Stimulated activated CD8-positive, alpha-beta memory T cell treated with anti-CD3 and anti-CD28 coated beads, Interleukin-7, amount 100 ng/mL, for 4 hours (primary cell): ENCODE measurements around the gene CD300A.

Source experiments
- DNase-seq, 2 donors: peaks; one replicate each; pipeline ENCODE4 v3.0.0-alpha.2; 2020; ENCODE audit warnings: low read depth in 2 of 2

The CD300A gene

DNA sequence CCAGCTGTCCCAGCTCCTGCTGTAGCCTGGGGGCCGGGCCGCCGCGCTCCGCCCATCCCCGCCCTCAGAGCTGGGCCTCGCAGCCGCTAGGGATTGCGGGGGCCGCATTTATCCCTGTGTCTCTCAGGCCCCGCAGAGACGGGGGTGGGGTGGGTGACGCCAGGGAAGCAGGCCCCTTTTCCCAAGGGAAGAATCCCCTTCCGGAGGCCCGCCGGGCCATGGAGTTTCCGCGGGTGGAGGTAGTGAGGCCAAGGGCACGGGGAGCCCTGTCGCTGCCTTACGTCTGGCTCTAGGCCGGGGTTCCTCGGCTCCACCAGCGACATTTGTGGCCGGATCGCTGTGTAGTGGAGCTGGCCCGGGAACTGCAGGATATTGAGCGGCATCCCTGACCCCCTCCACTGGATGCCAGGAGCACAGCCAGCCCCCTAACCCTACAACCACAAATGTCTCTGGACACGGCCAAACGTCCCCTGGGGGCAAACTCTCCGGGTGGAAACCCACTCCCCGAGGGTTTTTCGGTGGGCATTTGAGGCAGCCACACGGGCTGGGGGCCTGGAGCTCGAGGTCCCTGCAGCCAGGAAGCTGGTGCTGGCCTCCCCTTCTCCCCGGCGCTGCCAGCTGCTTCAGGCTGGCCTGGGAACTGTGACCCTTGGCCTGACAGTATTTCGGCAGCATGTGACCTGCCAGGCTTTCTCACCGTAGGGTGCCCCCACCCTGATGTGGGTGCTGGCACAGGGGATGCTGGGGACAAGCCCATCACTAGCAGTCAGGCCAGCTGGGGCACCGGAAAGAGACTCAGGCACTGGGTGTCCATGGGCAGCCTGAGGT, 12.0 kb upstream of the CD300A start:
- DNase-seq: peak in 1 of 2 donors; percentile 61

DNA sequence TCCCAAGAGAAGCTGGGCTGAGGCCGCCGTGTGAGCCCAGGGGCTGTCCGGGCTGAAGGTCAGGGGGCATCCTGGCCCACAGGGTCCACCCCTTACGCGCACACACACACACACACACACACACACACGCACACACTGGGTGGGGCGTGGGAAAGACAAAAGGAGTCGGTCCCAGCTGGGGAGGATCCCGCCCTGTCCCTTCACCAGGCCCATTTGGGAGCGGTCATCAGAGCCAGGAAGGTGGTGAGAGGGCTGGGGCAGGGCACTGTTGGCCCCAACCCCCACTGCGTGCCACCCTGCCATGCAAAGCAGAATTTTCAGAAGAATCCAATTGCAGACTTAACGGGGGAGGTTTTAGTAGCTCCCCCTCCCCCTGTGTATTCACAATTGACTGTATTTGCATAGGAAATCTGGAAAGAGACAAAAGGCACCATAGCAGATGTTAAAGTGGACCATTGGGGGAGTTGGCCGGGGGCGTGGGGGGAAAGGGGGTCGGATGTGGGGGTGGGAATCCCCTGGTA, 11.3 kb upstream of the CD300A start:
- DNase-seq: no peak

DNA sequence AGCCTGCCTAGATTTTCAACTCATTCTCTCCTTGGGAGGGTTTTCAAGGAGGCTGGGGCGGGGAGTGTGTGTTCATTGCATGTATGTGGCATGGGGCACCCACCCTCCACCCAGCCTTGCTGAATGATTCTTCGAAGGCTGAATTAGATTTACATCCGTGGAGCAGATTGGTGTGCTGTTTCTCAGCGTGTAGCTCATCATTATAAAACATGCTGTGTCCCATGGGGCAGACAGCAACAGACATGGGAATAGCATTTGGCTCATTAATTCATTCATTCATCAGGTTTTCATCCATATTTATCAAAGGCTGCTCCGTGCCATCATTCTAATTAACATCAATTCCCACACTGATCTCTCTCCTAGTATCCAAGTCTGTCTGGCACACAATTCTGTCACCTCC, 10.6 kb upstream of the CD300A start:
- no peak for DNase-seq

DNA sequence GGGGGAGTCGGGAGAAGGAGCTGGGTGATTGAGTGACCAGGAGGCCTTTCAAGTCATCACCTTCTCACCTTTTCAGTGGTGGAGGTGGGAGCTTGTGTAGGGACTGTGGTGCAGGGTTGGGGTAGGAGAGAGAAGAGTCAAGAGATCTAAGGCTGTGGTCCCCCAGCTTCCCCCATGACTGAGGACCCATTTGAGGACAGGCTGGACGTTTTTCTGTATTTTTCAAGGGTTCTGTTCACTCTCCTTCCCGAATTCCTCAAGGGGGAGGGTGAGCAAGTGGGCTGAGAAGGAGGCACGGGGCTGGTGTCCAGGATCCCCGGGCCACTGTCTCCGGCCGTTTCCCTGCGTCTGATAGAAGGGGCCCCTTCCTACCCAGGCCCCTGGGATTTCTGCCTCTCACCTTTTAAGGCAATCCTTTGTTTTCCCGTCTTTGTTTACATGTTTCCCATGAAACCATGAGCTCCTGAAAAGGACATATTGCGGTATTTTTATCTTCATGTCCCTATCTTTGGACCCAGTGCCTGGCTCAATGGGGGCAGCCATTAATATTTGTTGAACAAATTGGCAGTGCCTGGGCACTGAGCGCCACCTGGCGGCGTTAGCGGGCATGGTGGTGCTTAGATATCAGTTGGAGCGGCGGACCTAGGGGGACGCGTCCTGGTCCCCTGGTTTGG, 9.2 kb upstream of the CD300A start:
- DNase-seq: peak; percentile 42 to 57

DNA sequence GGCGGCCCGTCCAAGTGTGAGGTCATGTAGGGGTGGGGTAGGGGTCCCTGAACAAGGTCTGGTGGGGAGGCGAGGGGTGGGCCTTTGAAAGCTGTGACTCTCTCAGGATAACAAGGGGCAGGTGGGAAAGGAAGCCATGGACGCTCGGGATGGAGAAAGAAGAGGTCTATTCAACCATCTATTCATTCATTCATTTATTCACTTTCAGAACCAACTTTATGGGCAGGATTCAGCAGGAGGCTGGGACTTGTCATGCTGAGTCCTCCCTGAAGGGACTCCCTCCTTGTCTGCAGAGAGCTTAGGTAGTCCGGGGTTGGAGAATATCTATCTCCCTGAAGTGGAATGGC, 8.6 kb upstream of the CD300A start:
- DNase-seq: no peak

DNA sequence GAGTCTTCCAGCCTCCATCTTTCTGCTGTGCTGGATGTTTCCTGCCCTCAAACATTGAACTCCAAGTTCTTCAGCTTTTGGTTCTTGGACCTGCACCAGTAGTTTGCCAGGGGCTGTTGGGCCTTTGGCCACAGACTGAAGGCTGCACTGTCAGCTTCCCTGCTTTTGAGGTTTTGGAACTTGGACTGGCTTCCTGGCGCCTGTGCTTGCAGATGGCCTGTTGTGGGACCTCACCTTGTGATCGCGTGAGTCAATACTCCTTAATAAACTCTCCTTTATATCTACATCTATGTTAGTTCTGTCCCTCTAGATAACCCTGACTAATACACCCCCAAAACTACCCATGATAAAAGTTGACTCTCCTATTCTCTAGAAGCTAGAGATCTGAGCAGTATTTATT, 7.6 kb upstream of the CD300A start:
- DNase-seq: no peak

DNA sequence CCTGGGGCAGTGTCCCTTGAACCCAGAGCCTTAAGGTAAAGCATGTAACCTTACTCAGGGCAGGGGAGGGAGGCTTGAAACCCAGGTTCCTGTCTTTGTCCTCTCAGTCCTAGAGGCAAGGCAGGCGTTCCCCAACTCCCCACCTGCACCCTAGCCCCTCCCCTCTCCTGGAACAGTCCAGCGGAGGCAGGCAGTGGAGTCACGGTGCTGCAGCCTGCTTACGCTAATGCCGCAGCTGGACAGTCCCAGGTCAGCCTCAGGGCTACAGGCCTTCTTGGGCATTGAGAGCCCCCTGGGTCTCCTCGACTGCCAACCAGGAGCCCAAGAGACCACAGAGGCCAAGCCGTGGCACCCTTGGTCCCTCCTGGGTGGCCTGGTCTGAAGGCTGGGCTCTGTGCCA, 6.8 kb upstream of the CD300A start:
- no peak for DNase-seq

DNA sequence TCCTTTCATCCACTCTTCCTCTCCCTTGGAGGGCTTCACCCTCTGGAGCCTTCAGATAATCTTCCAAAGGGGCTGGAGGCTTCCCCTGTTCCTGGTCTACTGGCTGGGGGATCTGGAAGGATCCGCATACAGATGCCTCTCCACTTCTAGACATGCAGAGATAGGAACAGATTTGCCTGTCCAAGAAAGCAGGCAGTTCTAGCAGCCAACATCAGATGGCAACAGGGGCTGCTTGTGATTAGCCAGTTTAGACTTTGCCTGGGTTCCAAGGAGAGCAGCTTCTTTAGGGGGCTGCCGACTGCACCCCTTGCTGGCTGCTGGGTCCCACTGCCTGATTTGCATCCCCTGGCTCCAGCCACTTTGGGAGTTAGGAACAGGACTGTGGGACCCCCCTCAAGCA, 6.2 kb upstream of the CD300A start:
- no peak for DNase-seq

DNA sequence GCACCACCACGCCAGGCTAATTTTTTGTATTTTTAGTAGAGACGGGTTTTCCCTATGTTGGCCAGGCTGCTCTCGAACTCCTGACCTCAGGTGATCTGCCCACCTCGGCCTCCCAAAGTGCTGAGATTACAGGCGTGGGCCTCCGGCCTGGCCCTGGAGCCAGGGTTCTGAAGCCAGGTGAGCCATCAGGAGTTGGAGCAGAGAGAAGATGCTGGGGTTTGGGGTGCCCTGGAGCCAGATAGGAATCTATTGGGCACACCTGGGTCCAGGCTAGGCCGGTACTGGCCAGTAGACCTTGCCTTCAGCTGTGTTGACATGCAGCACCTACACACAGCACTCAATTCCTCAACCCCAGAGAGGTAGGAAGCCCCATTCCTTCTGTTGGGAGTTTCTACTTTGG, 5.4 kb upstream of the CD300A start:
- no peak for DNase-seq

DNA sequence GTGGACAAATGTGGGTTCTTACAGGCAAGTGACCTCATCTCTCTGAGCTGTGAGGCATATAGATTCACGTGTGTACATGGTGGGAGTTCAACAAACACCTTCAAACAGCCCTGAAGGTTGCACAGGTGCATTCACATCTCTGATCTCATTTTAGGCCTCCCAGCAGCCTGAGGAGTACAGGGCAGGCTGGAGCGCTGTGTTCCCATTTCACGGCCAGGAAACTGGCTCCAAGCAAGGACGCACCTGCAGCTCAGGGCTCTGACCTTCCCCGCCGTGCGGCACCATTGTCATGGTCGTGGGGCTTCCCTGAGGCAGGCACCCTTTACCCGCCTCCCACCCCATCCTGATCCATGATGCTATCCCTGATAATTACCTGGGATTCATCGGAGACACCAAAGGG, 4.8 kb upstream of the CD300A start:
- no peak for DNase-seq

DNA sequence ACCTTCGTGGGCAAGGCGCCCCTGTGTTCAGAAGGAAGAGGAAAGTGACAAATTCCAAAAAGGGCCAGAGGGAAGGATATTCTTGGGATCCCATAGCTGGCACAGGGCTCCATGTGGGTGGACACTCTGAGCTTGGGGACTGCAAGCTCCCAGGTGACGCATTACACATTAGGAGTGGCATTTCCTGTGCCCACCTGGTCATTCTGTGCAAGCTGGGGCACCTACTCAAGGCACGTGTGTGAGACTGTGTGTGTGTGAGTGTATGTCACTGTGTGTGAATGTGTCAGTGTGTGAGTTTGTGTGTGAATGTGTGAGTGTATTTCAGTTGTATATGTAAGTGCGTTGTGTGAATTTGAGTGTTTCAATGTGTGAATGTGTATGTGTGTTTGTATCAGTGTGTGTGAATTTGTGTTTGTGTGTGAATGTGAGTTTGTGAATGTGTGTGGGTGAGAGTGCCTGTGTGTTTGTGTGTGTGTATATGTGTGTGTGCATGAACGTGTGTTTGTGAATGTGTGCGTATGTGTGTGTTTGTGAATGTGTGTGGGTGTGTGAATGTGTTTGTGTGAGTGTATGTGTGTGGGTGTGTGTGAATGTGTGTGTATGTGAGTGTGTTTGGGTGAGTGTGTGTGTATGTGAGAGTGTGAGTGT, 1.6 kb upstream of the CD300A start:
- DNase-seq: no peak

DNA sequence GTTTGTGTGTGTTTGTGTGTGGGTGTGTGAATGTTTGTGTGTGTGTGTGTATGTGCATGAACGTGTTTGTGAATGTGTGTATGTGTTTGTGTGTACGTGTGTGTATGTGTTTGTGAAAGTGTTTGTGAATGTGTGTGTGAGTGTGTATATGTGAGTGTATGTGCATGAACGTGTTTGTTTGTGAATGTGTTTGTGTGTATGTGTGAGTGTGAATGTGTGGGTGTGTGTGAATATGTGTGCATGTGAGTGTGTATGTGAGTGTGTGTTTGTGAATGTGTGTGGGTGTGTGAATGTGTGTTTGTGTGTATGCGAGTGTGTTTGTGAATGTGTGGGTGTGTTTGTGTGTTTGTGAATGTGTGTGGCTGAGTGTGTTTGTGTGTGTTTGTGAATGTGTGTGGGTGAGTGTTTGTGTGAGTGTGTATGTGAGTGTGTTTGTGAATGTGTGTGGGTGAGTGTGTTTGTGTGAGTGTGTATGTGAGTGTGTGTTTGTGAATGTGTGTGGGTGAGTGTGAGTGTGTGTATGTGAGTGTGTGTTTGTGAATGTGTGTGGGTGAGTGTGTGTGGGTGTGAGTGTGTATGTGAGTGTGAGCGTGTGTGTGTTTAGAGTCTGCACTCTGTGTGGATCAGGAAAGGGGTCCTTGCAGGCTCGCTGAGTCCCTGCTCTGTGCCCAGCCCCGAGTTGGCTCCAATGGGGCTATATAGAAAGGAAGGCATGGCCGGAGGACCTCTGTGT, 890 bp upstream of the CD300A start:
- no peak for DNase-seq

DNA sequence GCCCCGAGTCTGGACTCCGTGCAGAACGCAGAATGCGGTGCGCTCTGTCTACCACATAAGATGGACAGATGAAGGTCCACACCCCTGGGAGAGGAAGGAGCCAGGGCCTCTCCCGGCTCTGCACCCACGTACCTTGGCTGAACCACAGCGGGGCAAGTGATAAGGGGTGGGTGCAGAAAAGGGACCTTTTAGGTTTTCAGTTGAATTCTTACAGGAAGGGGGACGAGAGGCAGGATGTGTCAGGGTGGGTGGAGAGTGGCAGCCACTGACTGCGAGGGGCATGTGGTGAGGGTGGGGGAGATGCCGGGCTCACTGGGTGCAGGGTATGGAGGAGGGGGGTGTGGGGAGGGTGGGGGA, 372 bp downstream of the CD300A start:
- no peak for DNase-seq

DNA sequence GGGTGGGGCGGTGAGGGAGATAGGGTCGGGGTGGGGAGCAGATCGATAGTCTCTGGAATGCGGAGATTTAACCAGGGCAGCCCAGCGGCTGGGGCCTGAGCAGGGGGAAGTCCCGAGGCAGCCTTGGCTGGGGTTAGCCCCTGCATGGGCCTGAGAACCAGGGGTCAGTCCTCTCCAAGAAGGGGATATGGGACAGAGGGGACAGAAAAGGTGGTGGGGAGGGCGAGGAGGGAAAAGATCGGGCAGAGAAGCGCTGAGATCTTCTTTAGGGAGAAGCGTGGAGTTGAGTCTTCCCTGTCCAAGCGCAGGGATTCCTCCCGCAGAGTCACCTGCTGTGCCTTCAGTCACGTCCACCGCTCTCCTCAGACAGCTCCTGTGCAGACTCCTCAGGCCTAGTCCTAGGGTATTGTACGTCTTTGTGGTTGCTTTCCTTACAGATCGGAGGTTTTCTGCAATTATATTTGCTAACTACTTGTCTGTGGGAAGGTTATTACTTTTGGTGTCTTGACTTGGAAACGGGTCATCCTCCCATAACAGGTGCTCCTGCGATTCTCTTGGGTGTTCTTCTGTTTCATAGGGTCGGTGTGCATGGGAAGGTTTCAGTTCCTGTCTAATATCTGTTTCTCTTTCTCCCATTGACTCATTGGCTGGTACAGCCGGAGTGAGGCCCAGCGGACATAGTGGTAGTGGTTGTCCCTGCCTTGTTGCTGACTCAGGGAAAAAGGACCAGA, 952 bp downstream of the CD300A start:
- no peak for DNase-seq

DNA sequence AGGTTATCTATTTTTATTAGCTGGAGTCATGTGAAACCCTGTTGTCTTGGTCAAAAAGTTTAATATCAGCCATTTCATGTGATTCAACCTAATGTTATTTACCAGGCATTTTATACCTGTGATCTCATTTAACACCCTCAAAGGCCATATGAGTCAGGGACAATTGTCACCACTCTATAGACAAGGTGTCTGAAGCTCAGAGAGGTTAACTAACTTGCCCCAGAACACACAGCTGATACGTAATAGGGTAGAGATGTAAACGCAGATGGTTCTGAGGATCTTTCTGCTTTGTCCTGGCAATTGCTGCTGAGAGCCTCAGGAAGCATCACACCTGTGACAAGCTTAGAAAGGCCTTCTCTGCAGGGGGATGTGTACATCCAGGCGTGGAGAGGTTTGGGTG, 4.9 kb downstream of the CD300A start:
- DNase-seq: no peak

DNA sequence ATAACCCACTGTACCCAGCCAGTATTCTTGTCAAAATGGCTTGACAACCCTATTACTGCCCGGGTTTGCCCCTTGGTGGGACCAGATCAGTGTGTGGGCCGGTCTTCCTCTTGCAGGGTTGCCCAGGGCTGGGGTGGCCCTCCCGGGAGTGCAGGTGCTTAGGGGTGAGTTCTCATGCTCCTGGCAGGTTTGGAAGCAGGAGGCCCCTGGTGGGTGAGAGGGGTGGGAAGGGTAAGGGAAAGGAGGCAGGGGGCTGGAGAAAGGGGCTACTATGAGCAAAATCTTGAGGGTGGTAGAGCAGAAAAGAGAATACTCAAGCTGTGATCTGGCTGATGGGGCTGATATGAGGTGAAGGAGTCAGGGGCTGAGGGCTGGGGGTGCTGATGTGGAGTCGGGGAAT, 6.5 kb downstream of the CD300A start:
- DNase-seq: no peak

DNA sequence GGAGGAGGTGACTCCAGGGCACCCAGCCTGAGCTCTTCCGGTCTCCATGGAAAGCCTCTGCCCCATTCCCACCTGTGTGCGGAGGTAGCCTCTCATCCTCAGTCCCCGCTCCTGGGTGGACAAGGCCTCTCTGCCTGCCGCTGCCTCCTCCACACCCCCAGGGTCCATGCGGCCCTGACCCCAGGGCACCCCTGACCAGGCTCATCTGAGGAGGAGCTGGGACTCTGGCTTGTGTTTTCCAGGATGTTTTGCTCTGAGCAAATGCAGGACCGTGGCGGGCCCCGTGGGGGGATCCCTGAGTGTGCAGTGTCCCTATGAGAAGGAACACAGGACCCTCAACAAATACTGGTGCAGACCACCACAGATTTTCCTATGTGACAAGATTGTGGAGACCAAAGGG, 6.9 kb downstream of the CD300A start:
- no peak for DNase-seq

DNA sequence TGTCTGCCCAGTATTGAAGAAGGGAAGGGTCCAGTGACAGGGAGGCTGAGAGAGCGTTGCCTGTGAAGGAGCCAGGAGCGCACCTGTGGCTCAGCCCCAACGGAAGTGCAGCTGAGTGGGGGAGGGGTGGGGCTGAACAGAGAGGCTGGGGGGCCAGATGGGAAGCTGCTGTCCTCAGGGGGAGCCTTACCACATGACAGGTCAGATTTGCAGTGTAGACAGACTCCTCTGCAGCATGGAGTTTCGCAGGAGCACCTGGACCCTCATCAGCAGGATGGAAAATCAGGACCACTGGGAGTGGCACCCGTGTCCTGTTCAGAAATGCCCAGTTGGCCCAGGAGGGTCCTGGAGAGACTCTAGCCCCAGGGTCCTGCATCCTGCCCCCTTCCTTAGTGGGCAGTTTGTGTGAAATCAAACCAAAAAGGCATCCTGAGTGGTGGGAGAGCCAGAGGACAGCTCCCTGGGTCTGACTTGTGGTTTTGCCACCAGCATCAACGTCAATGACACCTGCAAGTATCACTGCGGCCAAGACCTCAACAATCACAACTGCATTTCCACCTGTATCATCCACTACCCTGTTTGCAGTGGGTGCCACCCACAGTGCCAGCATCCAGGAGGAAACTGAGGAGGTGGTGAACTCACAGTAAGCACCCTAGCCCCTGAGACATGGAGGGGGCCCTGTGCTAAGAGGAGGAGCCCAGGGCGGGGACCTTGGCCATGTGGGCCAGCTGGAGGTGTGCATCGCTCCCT, 7.8 kb downstream of the CD300A start:
- no peak for DNase-seq

DNA sequence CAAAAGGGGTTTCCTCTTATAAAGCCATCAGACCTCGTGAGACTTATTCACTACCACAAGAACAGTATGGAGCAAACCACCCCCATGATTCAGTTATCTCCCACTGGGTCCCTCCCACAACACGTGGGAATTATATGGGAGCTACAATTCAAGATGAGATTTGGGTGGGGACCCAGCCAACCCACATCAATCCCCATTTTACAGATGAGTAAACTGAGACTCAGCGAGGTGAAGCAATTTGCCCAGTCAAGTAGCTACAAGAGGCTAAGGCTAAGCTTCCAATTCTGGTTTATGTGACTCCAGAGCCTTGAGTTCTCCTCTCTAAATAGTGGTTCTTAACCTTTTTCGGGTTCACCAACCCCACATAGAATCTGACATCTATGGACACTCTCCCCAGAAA, 8.8 kb downstream of the CD300A start:
- no peak for DNase-seq

DNA sequence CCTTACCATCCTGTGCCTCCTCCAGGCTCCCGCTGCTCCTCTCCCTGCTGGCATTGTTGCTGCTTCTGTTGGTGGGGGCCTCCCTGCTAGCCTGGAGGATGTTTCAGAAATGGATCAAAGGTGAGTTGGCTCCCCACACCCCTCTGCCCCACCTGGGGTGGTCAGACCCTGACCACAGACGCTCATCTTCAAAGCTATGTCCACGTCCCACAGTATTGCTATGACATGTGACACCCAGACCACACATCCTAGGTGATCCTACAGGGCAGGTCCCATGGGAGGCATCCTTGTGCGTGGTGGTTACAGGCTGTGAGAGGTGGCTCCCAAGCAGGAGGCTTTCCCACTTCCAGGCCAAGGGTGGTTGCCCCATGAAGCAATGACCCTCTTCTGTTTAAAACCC, 11.0 kb downstream of the CD300A start:
- no peak for DNase-seq
